ENCODE results near the gene SLU7. TPM values are rescaled to one million over a fixed set of nuclear protein-coding genes. Genes with fewer than 3 reads are reported as not detected.

Gene SLU7
- total RNA-seq, 3 donors from 2014 or later: 46.4 to 52.3 (median 49.5) TPM

- no peak overlapping the region for H3K4me3 ChIP-seq
- peaks cover 12% of the 10 kb centered on the region for H3K9me3 ChIP-seq
- DNase-seq: no peak
- no peaks in the 10 kb centered on the region for H3K4me1 ChIP-seq (ENCODE audit: low read depth)
- intact Hi-C loops (cut with DNase I, micrococcal nuclease): no loop called here
- ATAC-seq: no peak
- no peak for TF ChIP-seq CTCF (IDR thresholded peaks at IDR 0.05)
- no peaks in the 10 kb centered on the region for H3K36me3 ChIP-seq (ENCODE audit: low read depth)
Observed at GRCh38 chr5:160385496-160385895, 33.4 kb downstream of the SLU7 start.

GRCh38 chr5:160384681-160385080 is 34.2 kb downstream of the SLU7 start:
- intact Hi-C loops (cut with DNase I, micrococcal nuclease): no loop called here
- Histone ChIP-seq H3K9me3 (peaks cover 12% of the 10 kb centered on the region), H3K4me1 (ENCODE audit: low read depth) (no peaks in the 10 kb centered on the region), H3K36me3 (ENCODE audit: low read depth) (no peaks in the 10 kb centered on the region), H3K4me3 (no peak overlapping the region)
- ATAC-seq: no peak
- no peak for DNase-seq
- no peak for TF ChIP-seq CTCF (IDR thresholded peaks at IDR 0.05)

- intact Hi-C loops (cut with DNase I, micrococcal nuclease): no loop called here
- no peak overlapping the region for H3K4me3 ChIP-seq
- DNase-seq (no peak), ATAC-seq (no peak)
- no peaks in the 10 kb centered on the region for H3K36me3 ChIP-seq (ENCODE audit: low read depth)
- no peaks in the 10 kb centered on the region for H3K4me1 ChIP-seq (ENCODE audit: low read depth)
- peaks cover 5% of the 10 kb centered on the region for H3K9me3 ChIP-seq
- no peak for TF ChIP-seq CTCF (IDR thresholded peaks at IDR 0.05)
Observed at GRCh38 chr5:160382346-160382745, 36.5 kb downstream of the SLU7 start.

DNA sequence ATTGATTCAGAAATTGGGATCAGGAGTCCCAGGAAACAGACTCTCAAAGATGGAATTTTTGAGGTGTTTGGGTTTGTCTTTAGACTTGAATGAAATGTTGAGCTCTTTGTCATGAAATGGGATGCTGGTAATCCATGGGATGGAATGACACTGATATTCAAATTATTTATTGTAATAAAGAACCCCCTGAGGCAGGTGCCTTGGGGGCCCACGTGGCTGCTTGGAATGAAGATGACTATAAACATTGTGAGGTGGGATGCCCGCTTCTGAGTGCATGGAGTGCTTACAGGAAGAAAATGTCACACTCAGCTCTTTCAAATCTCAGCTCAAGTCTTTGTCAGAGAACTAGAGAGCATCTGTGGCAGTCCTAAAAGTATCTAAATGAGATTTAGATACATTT is 38.8 kb downstream of the SLU7 start:
- ATAC-seq (no peak), DNase-seq (no peak)
- Histone ChIP-seq H3K4me1 (ENCODE audit: low read depth) (no peaks in the 10 kb centered on the region), H3K4me3 (no peak overlapping the region), H3K9me3 (no peaks in the 10 kb centered on the region), H3K36me3 (ENCODE audit: low read depth) (no peaks in the 10 kb centered on the region)
- intact Hi-C loops (cut with DNase I, micrococcal nuclease): no loop called here
- TF ChIP-seq CTCF (IDR thresholded peaks at IDR 0.05): no peak

DNA sequence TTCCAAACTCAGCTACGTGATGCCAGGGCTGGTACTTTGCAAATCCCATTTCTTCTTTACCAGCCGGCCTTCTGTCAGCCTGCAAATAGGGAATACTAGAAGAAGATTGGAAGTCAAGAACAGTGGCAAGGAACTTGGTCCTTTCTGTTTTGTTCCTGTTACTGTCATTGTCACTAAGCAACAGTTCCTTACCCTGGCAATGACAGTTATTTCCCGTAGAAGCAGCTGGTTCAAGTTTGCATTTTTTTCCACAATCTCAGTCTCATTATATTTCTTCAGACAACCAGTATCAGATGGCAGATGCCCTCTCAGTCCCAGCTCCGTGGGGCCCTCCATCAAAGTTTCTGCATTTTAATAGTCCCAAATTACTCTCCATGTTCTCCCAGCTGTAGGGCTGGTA is 39.4 kb downstream of the SLU7 start:
- Histone ChIP-seq H3K36me3 (ENCODE audit: low read depth) (no peaks in the 10 kb centered on the region), H3K4me3 (no peak overlapping the region), H3K9me3 (no peaks in the 10 kb centered on the region), H3K4me1 (ENCODE audit: low read depth) (no peaks in the 10 kb centered on the region)
- no peak for DNase-seq
- no peak for TF ChIP-seq CTCF (IDR thresholded peaks at IDR 0.05)
- peak; percentile 38 for ATAC-seq
- intact Hi-C loops (cut with DNase I, micrococcal nuclease): no loop called here

DNA sequence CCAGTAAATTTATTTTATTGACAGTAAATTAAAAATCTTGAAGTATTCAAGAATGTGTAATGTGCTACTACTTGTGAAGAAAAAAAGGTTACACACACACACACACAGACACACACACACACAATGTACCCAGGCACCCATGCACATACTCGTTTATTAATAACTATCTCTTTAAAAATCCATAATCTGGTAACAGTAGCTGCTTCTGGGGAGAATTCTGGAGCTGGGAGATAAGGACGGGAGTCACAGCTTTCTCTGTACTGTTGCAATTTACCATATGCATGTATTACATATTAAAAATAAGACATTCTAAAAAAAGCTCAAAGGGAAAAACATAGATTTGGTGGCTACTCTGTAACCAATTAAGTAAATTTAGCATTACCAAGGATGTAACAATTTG is 40.6 kb downstream of the SLU7 start:
- intact Hi-C loops (cut with DNase I, micrococcal nuclease): no loop called here
- Histone ChIP-seq H3K9me3 (no peaks in the 10 kb centered on the region), H3K4me1 (ENCODE audit: low read depth) (no peaks in the 10 kb centered on the region), H3K36me3 (ENCODE audit: low read depth) (no peaks in the 10 kb centered on the region), H3K4me3 (no peak overlapping the region)
- ATAC-seq (no peak), DNase-seq (no peak)
- no peak for TF ChIP-seq CTCF (IDR thresholded peaks at IDR 0.05)

All from mucosa of descending colon (tissue), 3 donors.